IPS DF 6.9 (cell line): ENCODE results near the gene SEMA5B.

ENCODE experiments used
- DNase-seq: peaks from one replicate; pipeline ENCODE4 v3.0.0-alpha.2; 2013; ENCODE audit warnings: low read depth, low spot score
- H3K27ac ChIP-seq: one replicate; pipeline ENCODE4 v1.5.1; 2013; ENCODE audit warnings: low read length, control low read depth
- H3K27me3 ChIP-seq: 2 replicates; pipeline ENCODE4 v1.6.1; 2013; ENCODE audit warnings: mild to moderate bottlenecking, low read length; ENCODE audit not compliant: control insufficient read depth, insufficient read depth
- H3K36me3 ChIP-seq: 2 replicates; pipeline ENCODE4 v1.6.1; 2013; ENCODE audit warnings: low read length; ENCODE audit not compliant: control insufficient read depth, insufficient read depth
- H3K4me1 ChIP-seq: 2 replicates; pipeline ENCODE4 v1.6.1; 2013; ENCODE audit warnings: low read length; ENCODE audit not compliant: control insufficient read depth, insufficient read depth
- H3K4me3 ChIP-seq: 2 replicates; pipeline ENCODE4 v1.5.1; 2013; ENCODE audit warnings: mild to moderate bottlenecking, low read length
- H3K9me3 ChIP-seq: 2 replicates; pipeline ENCODE4 v1.6.1; 2013; ENCODE audit warnings: low read length, inconsistent platforms; ENCODE audit not compliant: control insufficient read depth, insufficient read depth
- WGBS: extraction: QIAGEN DNeasy Blood & Tissue Kit; methylation state at CpG from one replicate; pipeline ENCODE4 v1.1.7; 2013; ENCODE audit warnings: mixed read lengths, missing lambda C conversion rate; ENCODE audit not compliant: insufficient read length, insufficient coverage; 5-methylcytosine and 5-hydroxymethylcytosine counted together

Gene SEMA5B

DNA sequence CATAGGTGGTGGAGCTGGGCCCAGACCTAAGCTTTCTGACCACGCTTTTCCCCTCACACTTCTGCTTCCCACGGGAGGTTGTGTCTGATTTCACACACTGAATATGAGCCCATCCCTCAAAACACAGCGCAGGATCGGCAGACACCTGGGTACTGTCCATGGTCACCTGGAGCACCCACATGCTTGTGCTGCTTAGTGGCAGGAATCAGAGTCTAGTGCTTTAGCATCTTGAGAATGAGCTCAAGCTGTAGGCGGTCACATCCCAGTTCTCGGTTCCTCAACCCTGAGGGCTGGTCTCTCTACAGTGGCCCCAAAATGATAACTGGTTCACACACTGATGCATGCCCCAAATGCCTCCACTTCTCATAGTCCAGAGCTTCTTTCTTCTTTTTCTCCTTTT, 111.0 kb downstream of the SEMA5B start:
- H3K27ac ChIP-seq: no peak overlapping the region

DNA sequence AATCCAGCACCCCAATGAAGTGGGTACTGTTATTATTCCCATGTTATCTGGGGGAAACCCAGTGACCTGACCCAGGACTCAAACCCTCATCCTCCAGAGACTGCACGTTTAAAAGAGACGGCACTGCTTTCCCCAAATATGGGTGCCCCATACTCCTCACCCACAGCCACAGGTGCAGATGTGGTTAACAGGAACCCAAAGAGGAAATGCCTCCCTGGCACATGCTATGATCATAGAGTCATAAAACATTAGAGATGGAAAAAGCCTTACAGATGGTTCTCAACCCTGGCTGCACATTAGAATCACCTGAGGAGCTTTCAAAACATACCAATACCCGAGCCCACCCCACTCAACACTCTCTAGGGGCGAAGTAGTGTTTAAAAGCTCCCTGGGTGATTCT, 111.5 kb downstream of the SEMA5B start:
- no peak overlapping the region for H3K27ac ChIP-seq
- no peaks in the 10 kb centered on the region for H3K27me3 ChIP-seq
- H3K36me3 ChIP-seq: peaks cover 3% of the 10 kb centered on the region; the same call in 1 of the 2 replicates
- no peak overlapping the region for H3K4me3 ChIP-seq
- no peaks in the 10 kb centered on the region for H3K4me1 ChIP-seq
- DNase-seq: no peak
- H3K9me3 ChIP-seq: no peaks in the 10 kb centered on the region
- WGBS: no CpG with 5 or more reads among the region's 4 CpGs

More for the DNA sequence above, 111.0 kb downstream of the SEMA5B start:
- H3K36me3 ChIP-seq: peaks cover 3% of the 10 kb centered on the region; the same call in 1 of the 2 replicates
- no peaks in the 10 kb centered on the region for H3K4me1 ChIP-seq
- WGBS: no CpG with 5 or more reads among the region's 6 CpGs
- no peak for DNase-seq
- no peaks in the 10 kb centered on the region for H3K27me3 ChIP-seq
- H3K4me3 ChIP-seq: no peak overlapping the region
- H3K9me3 ChIP-seq: no peaks in the 10 kb centered on the region

DNA sequence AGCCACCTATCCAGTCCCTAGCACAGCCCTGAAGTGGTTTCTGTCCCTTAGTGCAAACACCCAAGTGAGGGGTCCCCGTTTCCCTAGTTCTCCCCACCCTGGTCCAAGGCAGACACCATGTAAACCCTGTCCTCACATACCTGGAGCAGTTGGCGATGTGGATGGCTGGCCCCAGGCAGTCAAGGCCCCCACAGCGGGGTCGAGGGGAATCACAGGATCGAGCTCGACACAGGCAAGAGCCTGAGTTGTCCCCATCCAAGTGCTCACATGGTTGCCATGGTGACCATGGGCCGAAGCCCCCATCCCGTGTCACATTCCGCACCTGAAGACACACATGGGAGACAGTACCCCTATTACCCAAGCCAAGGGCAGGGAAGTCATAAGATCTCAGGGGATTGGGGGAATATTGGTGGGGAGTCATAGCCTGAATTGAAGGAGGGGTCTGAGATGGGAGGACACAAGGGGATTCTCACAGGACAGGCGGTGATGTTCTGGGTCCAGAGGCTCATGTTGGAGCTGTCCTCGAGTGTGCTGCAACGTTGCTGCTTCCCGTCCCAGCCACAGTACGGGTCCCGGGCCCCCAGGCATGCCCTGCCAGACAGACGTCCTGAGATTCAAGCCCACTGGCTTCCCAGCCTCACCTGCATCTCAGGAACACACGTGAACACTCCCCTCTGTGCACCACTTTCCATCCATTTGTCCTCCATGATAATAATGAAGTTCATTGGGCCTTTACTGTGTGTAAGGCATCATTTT, 112.1 kb downstream of the SEMA5B start:
- peaks cover 3% of the 10 kb centered on the region; the same call in 1 of the 2 replicates for H3K36me3 ChIP-seq
- no peak overlapping the region for H3K27ac ChIP-seq
- WGBS: no CpG with 5 or more reads among the region's 17 CpGs
- H3K4me3 ChIP-seq: no peak overlapping the region
- H3K4me1 ChIP-seq: no peaks in the 10 kb centered on the region
- no peaks in the 10 kb centered on the region for H3K27me3 ChIP-seq
- DNase-seq: no peak
- no peaks in the 10 kb centered on the region for H3K9me3 ChIP-seq

DNA sequence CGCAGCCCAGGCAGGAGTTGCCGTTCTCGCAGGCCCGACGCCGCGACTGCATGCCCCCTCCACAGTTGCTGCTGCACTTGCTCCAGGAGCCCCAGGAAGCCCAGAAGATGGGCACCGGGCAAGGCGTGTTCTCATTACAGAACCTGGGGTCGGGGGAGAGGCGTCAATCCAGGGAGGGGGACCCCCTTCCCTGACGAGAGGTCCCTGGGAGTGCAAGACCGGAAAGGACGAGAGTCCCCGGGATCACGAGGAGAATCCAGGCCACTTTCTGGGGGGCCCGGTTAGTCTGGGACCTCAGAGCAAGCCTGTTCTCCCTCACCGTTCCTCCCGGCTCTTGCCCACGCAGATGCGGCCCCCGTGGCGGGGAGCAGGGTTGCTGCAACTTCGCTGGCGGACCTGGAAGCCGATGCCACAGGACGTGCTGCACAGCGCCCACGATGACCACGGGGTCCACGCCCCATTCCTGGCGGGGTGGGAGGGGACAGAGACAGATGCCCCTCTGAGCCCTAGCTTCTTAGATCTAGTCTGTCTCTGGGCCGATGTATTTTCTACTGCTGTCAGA, 113.9 kb downstream of the SEMA5B start:
- Histone ChIP-seq H3K9me3 (no peaks in the 10 kb centered on the region), H3K4me1 (no peaks in the 10 kb centered on the region), H3K27me3 (no peaks in the 10 kb centered on the region), H3K27ac (no peak overlapping the region), H3K4me3 (no peak overlapping the region), H3K36me3 (peaks cover 6% of the 10 kb centered on the region; the same call in 1 of the 2 replicates)
- DNase-seq: no peak
- no CpG with 5 or more reads among the region's 33 CpGs for WGBS

DNA sequence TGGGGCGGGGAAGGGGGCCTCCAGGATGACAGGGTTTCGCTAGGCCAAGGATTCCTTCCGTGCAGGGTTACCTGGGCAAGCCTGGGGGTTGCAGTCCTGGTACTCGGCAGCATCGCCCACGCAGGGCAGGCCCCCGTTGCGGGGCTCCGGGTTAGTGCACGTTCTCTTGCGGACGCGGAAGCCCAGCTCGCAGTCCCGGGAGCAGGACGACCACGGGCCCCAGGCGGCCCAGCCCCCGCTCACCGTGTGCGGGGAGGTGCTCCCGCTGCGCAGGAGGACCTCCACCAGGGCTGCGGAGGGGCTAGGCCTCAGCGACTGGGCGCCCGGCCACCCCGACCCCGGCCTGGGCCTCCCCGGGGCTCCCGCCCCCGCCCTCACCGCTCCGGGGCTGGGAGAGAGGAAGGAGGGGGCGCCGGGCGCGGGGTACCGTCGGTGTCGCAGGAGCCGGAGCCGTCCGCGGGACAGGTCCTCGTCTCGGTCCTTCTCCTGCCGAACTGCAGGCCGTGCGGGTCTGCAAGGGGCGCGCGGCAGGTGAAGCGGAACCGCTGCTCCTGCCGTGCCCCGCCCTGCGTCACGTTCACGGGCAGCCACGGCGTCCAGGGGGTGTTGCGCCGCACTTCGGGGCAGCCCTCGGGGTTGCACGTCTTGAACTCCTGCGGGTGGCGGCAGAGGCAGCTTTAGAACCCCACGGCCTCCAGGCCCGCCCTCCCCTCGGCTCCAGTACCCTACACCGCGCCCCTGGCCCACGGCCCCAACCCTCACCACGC, 114.6 kb downstream of the SEMA5B start:
- Histone ChIP-seq H3K27me3 (no peaks in the 10 kb centered on the region), H3K36me3 (peaks cover 6% of the 10 kb centered on the region; the same call in 1 of the 2 replicates), H3K4me3 (no peak overlapping the region), H3K4me1 (no peaks in the 10 kb centered on the region), H3K9me3 (no peaks in the 10 kb centered on the region), H3K27ac (no peak overlapping the region)
- WGBS: no CpG with 5 or more reads among the region's 76 CpGs
- DNase-seq: no peak

DNA sequence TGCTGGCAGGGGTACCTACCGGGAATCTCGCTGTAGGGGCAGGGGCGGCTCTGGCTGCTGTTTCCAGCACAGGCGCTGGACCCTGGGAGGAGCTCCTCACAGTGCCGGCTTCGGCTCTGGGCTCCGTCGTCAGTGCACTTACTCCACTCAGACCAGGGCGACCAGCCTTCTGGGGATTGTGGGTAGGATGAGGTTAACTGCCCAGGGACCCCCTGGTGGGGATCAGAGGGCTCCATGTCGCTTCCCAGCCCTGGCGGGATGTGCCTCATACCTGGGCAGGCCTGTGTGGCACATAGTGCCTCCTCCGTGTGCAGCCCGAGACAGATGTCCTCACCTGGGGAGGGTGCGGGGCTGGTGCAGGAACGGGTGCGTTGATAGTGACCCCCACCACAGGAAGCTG, 115.7 kb downstream of the SEMA5B start:
- H3K36me3 ChIP-seq: peaks cover 6% of the 10 kb centered on the region; the same call in 1 of the 2 replicates
- no peaks in the 10 kb centered on the region for H3K4me1 ChIP-seq
- DNase-seq: no peak
- WGBS: no CpG with 5 or more reads among the region's 16 CpGs
- no peaks in the 10 kb centered on the region for H3K27me3 ChIP-seq
- no peak overlapping the region for H3K4me3 ChIP-seq
- H3K9me3 ChIP-seq: no peaks in the 10 kb centered on the region
- no peak overlapping the region for H3K27ac ChIP-seq

DNA sequence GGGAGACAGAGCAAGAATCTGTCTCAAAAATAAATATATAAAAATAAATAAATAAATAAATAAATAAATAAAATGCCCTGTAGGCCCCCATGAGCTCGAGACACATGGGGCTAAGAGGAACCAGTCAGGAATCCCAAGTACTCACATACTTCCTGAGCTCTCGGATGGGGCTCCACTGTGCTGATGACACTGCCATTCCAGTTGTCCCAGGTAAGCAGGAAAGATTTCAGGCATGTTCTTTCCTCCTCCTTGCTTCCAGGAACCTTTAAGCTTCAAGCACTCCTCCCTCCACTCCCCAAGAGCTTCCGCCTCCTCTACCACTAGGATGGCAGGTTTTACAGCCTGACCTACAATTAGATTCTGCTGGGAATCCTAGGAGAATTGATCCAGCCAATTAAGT, 119.3 kb downstream of the SEMA5B start:
- no CpG with 5 or more reads among the region's 3 CpGs for WGBS
- H3K4me3 ChIP-seq: no peak overlapping the region
- H3K36me3 ChIP-seq: peaks cover 6% of the 10 kb centered on the region; the same call in 1 of the 2 replicates
- H3K9me3 ChIP-seq: no peaks in the 10 kb centered on the region
- H3K4me1 ChIP-seq: no peaks in the 10 kb centered on the region
- H3K27me3 ChIP-seq: no peaks in the 10 kb centered on the region
- no peak overlapping the region for H3K27ac ChIP-seq
- no peak for DNase-seq

DNA sequence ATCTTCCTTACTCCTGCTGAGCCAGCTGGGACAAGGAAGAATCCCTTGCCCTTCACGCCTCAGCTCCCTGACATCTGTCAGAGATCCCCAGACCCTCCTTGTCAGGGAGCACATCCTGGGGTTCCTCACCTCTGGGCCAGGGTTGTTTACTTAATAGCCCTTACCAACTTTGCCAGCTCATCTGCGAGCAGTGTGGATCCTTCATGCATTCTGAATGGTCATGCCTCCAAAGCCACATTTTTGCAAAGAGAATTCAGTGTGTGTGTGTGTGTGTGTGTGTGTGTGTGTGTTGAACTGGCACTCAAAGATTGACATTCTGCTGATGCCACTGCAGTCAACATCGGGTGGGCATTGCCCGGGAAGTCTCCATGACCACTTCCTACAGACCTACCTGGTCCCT, 120.1 kb downstream of the SEMA5B start:
- Histone ChIP-seq H3K27me3 (no peaks in the 10 kb centered on the region), H3K27ac (no peak overlapping the region), H3K4me1 (no peaks in the 10 kb centered on the region), H3K9me3 (no peaks in the 10 kb centered on the region), H3K36me3 (peaks cover 6% of the 10 kb centered on the region; the same call in 1 of the 2 replicates), H3K4me3 (no peak overlapping the region)
- WGBS: no CpG with 5 or more reads among the region's 4 CpGs
- DNase-seq: no peak

DNA sequence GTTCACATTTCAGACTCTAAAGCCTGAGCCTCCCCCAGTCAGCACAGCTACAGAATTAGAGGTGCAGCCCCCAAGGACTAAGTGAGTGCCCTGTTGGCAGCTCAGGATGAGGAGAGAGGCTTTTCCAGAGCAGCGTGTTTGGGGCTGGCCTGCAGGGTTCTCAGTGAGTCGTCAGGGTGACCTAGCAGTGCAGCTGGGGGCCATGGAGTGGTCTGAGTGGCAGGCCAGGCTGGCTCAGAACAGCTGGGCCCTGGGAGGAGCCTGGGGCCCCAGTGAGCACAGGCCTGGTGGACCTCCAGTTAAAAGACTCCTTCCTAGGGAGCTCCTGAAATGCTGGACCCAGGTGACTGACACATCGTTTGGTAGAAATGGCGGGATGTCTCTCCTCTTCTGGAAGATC, 124.4 kb downstream of the SEMA5B start:
- Histone ChIP-seq H3K27me3 (no peaks in the 10 kb centered on the region), H3K36me3 (no peaks in the 10 kb centered on the region), H3K4me3 (no peak overlapping the region), H3K4me1 (no peaks in the 10 kb centered on the region), H3K27ac (no peak overlapping the region), H3K9me3 (no peaks in the 10 kb centered on the region)
- no CpG with 5 or more reads among the region's 4 CpGs for WGBS
- DNase-seq: no peak

DNA sequence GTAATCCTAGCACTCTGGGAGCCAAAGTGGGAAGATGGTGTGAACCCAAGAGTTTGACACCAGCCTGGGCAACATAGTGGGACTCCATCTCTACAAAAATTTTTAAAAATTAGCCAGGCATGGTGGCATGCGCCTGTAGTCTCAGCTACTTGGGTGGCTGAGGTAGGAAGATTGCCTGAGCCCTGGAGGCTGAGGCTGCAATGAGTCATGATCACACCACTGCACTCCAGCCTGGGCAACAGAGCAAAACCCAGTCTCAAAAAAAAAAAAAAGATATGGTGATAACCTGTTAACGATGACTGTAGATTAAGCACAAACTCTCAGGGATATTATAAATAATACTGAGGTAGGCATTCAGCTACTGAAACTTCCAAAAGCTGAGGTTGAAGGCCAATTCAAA, 125.2 kb downstream of the SEMA5B start:
- no CpG with 5 or more reads among the region's 2 CpGs for WGBS
- no peak for DNase-seq
- Histone ChIP-seq H3K9me3 (no peaks in the 10 kb centered on the region), H3K36me3 (no peaks in the 10 kb centered on the region), H3K27ac (no peak overlapping the region), H3K27me3 (no peaks in the 10 kb centered on the region), H3K4me1 (no peaks in the 10 kb centered on the region), H3K4me3 (no peak overlapping the region)
